Astrocyte of the cerebellum (primary cell): ENCODE results near the gene GALM.
"Not testable (repeated sequence)": the region's sequence is repeated elsewhere in the genome, so short reads cannot be mapped to it uniquely, and the experiment has no call there.

Experiments
- DNase-seq: peaks from one replicate; pipeline ENCODE4 v3.0.0-alpha.2; 2011; ENCODE audit warnings: low read depth
- H3K4me3 ChIP-seq: 2 replicates; pipeline ENCODE4 v1.5.1; 2011; ENCODE audit warnings: mild to moderate bottlenecking, low read depth, low read length, moderate library complexity
- CTCF ChIP-seq: IDR thresholded peaks from 2 replicates; pipeline ENCODE4 v1.5.1; 2012; ENCODE audit warnings: low read length, low read depth, moderate library complexity, mild to moderate bottlenecking; ENCODE audit errors: missing control alignments
- in situ Hi-C: cut with HindIII; loops from 2 replicates; pipeline ENCODE4 v1.10.0; 2017; ENCODE audit warnings: low sequenced_read_pairs

The GALM gene

GRCh38 chr2:38635139-38635538, 30.8 kb upstream of the GALM start:
- no peak for TF ChIP-seq CTCF
- no peak for DNase-seq
- in situ Hi-C loops: no loop called here
- no peak overlapping the region for H3K4me3 ChIP-seq

- in situ Hi-C loops: no loop called here
- no peak for DNase-seq
- TF ChIP-seq CTCF: no peak
- H3K4me3 ChIP-seq: no peak overlapping the region
Measured at GRCh38 chr2:38636069-38636468, 29.8 kb upstream of the GALM start.

- H3K4me3 ChIP-seq, in situ Hi-C loops, DNase-seq: not testable (repeated sequence)
Measured at GRCh38 chr2:38642373-38643017, 23.4 kb upstream of the GALM start.

- in situ Hi-C loops: no loop called here
- no peak for TF ChIP-seq CTCF
- H3K4me3 ChIP-seq: no peak overlapping the region
- no peak for DNase-seq
Measured at GRCh38 chr2:38643021-38643671, 22.8 kb upstream of the GALM start.

GRCh38 chr2:38643683-38644511, 22.0 kb upstream of the GALM start:
- H3K4me3 ChIP-seq, DNase-seq, in situ Hi-C loops: not testable (repeated sequence)

- in situ Hi-C loops: no loop called here
- H3K4me3 ChIP-seq: no peak overlapping the region
- TF ChIP-seq CTCF: no peak
- DNase-seq: no peak
Measured at GRCh38 chr2:38648107-38648761, 17.7 kb upstream of the GALM start.

GRCh38 chr2:38649176-38649728, 16.7 kb upstream of the GALM start:
- H3K4me3 ChIP-seq: no peak overlapping the region
- in situ Hi-C loops: no loop called here
- no peak for DNase-seq
- TF ChIP-seq CTCF: no peak
